Fibroblast of skin of back (primary cell): Measurements from ENCODE around the gene SBF2.
"Not testable (repeated sequence)": the region's sequence is repeated elsewhere in the genome, so short reads cannot be mapped to it uniquely, and the experiment has no call there.

ENCODE experiments used
- DNase-seq: peaks from one replicate; pipeline ENCODE4 v3.0.0-alpha.2; 2013

SBF2 gene

DNA sequence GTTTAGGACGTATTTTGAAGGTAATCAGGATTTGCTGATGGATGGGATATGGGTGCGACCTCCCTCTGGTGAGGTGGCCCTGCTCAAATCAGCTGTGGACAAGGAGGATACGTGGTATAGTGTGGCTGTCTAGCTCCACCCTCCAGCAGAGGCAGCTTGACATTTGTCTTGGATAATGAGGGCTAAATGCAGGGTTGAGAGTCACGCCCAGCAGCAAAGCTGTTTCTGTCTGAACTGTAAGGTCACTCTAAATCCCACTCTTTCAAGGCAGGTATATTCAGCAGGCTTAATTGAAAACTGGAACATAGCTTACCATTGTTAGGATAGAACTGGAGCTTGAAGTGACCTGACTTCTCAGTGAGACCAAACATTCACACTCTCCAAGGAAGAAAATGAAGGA, 531.5 kb downstream of the SBF2 start:
- DNase-seq = no peak

GRCh38 chr11:9761441-9761945, 532.5 kb downstream of the SBF2 start:
- peak; percentile 31 for DNase-seq

DNA sequence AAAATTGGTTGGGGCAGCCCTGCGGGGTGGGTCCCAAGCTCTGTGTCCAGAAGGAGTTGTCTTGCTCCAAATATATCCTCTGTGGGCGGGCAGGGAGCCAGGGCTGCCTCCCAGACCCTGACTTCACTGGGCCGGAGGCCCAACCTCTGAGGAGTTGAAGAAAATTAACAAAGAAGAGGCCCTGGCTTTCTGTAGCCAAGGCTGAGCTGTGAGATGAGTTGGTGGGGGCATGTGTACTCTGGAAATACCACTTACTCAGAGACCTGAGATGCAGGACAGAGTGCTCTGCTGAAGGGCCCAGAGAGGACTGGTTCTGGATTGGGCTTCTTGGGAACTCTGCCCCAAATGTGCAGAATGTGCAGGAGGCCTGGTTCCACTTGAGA, 533.8 kb downstream of the SBF2 start:
- DNase-seq = peak; percentile 90

GRCh38 chr11:9759519-9760192, 534.4 kb downstream of the SBF2 start:
- peak; percentile 100 for DNase-seq

DNA sequence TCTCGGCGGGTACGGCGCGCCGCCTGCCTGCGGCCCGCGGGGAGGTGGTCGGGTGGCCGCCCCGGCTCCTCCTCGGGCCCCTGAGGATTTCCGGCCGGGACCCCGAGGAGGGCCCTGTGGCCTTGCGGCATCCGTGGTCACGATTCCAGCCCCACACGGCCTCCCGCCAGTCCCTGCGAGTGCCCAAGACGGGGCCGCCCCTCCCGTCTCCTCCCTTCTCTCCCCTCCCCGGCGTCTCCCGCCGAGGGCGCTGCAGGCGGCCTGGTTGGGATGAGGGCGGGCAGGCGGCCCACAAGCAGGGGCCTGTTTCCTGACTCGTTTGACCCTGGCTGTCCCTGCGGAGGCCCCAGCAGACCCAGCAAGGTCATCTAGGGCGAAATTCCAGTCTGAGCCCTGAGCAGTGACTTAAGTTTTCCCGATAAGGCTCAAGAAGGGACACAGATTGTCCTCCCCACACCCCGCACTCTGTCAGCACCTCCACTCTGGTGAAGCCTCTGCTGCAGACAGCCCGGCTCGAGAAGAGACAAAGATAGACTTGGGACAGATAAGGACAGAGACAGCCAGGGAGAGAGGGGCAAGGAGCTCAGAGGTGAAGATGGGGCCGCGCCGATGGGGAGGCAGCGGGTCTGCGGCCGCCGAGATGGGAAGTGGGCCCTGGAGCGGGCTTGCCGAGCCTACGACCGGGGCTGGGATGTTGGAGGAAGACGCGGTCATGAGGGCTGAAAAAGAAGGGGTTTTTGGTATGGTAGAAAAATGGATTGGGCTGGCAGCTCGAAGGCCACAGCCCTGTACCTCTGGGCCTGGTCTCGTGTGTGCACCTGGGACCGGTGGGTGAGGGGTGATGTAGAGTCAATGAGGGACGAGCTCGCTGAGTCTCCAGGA, 535.1 kb downstream of the SBF2 start:
- DNase-seq = peak; percentile 91

GRCh38 chr11:9757809-9758636, 536.0 kb downstream of the SBF2 start:
- peak; percentile 72 for DNase-seq

GRCh38 chr11:9756878-9757277, 537.1 kb downstream of the SBF2 start:
- DNase-seq = no peak

GRCh38 chr11:9756461-9756860, 537.6 kb downstream of the SBF2 start:
- no peak for DNase-seq

GRCh38 chr11:9755561-9756185, 538.3 kb downstream of the SBF2 start:
- peak; percentile 94 for DNase-seq

DNA sequence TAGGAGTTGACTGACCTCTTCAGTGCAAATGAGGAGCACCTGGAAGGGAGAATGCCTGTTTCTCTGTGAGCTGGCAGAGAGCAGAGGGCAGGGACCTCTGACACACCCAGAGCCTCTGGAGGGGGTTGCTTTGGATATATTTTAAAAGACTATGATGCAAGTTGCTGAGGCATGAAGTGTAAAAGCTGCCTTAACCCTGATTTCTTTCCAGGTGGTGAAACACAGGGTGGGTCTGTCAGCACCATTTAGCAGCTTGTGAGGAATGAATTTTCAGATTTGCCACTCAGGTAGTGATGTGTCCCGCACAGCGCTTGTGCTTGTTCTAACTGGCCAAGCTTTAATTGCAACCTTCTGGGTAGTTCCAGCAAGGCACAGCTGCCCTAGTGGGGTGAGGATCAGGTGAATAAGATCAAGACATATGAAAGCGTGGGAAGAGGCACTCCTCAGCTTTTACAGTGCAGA, 540.0 kb downstream of the SBF2 start:
- no peak for DNase-seq

- peak; percentile 86 for DNase-seq
Observed at GRCh38 chr11:9753021-9753420, 541.0 kb downstream of the SBF2 start.

- peak; percentile 27 for DNase-seq
Observed at GRCh38 chr11:9752091-9752490, 541.9 kb downstream of the SBF2 start.

- no peak for DNase-seq
Observed at GRCh38 chr11:9750551-9750950, 543.5 kb downstream of the SBF2 start.

GRCh38 chr11:9748361-9748970, 545.6 kb downstream of the SBF2 start:
- DNase-seq = peak; percentile 84

DNA sequence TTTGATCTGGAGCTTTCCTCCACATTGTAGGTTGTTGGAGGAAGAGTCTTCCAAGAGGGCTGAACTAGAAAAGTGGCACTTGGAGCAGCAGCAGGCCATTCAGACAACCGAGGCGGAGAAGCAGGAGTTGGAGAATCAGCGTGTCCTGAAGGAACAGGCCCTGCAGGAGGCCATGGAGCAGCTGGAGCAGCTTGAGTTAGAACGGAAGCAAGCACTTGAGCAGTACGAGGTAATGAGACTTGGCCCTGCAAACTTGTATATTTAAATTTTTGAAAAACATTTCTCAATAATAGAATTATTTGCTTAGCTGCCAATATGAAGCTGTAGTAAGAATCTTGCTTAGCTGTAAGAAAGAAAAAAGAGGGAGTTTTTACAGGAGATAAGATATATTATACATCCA, 546.2 kb downstream of the SBF2 start:
- DNase-seq = no peak

- DNase-seq = no peak
Observed at GRCh38 chr11:9747229-9747628, 546.8 kb downstream of the SBF2 start.

- no peak for DNase-seq
Observed at GRCh38 chr11:9745411-9746211, 548.4 kb downstream of the SBF2 start.

DNA sequence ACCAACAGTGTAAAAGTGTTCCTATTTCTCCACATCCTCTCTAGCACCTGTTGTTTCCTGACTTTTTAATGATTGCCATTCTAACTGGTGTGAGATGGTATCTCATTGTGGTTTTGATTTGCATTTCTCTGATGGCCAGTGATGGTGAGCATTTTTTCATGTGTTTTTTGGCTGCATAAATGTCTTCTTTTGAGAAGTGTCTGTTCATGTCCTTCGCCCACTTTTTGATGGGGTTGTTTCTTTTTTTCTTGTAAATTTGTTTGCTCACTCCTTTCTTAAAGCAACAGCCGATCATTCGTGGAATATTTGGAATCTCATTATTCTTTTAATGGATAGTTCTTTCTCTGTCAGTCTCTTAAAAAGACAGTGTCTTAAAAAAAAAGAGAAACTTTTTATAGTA, 550.5 kb downstream of the SBF2 start:
- DNase-seq = not testable (repeated sequence)

- no peak for DNase-seq
Observed at GRCh38 chr11:9741260-9741659, 552.8 kb downstream of the SBF2 start.

- DNase-seq = no peak
Observed at GRCh38 chr11:9740202-9740883, 553.7 kb downstream of the SBF2 start.
